HFF-Myc (cell line): Measurements from ENCODE around the gene CLEC16A.

ENCODE experiments used
- DNase-seq: peaks from one replicate; pipeline ENCODE4 v3.0.0-alpha.2; 2011; ENCODE audit warnings: low read depth; ENCODE audit errors: extremely low read depth
- H3K4me3 ChIP-seq: replicated peaks from 2 replicates; pipeline ENCODE4 v1.5.1; 2011; ENCODE audit warnings: low read depth, mild to moderate bottlenecking, control low read depth, low read length
- TF ChIP-seq, protein P1 (sequence below): IDR thresholded peaks from 2 replicates; pipeline ENCODE4 v1.5.1; 2012; ENCODE audit warnings: mild to moderate bottlenecking, low read depth, low read length, control low read depth; ENCODE audit errors: missing control alignments

Gene CLEC16A

GRCh38 chr16:10969615-10970014, 25.3 kb downstream of the CLEC16A start:
- TF ChIP-seq, protein P1, sequence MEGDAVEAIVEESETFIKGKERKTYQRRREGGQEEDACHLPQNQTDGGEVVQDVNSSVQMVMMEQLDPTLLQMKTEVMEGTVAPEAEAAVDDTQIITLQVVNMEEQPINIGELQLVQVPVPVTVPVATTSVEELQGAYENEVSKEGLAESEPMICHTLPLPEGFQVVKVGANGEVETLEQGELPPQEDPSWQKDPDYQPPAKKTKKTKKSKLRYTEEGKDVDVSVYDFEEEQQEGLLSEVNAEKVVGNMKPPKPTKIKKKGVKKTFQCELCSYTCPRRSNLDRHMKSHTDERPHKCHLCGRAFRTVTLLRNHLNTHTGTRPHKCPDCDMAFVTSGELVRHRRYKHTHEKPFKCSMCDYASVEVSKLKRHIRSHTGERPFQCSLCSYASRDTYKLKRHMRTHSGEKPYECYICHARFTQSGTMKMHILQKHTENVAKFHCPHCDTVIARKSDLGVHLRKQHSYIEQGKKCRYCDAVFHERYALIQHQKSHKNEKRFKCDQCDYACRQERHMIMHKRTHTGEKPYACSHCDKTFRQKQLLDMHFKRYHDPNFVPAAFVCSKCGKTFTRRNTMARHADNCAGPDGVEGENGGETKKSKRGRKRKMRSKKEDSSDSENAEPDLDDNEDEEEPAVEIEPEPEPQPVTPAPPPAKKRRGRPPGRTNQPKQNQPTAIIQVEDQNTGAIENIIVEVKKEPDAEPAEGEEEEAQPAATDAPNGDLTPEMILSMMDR, result no peak
- H3K4me3 ChIP-seq, result no peak overlapping the region
- no peak for DNase-seq

DNA sequence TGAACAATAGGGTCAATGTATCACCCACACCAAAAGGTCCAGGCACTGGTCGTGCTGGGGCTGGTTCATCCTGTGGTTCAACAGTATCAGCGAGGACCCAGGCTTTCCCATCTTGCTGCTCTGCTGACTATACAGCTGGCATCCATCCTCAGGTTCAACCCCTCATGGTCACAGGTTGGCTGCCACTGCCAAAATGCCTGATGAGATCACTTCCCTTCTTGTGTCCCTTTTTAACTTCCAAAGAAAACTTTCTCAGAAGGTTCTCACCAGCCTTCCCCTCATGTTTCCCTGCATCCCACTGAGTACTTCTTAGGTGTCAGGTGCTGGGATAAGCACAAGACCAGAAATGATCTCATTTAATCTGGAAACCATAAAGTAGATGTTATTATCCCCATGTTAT, 25.7 kb downstream of the CLEC16A start:
- DNase-seq, result no peak
- H3K4me3 ChIP-seq, result no peak overlapping the region
- TF ChIP-seq, protein P1, result no peak

- DNase-seq, result peak; percentile 92
- TF ChIP-seq, protein P1, result peak; percentile 56
- H3K4me3 ChIP-seq, result no peak overlapping the region
Observed at GRCh38 chr16:10971560-10971961, 27.2 kb downstream of the CLEC16A start.

DNA sequence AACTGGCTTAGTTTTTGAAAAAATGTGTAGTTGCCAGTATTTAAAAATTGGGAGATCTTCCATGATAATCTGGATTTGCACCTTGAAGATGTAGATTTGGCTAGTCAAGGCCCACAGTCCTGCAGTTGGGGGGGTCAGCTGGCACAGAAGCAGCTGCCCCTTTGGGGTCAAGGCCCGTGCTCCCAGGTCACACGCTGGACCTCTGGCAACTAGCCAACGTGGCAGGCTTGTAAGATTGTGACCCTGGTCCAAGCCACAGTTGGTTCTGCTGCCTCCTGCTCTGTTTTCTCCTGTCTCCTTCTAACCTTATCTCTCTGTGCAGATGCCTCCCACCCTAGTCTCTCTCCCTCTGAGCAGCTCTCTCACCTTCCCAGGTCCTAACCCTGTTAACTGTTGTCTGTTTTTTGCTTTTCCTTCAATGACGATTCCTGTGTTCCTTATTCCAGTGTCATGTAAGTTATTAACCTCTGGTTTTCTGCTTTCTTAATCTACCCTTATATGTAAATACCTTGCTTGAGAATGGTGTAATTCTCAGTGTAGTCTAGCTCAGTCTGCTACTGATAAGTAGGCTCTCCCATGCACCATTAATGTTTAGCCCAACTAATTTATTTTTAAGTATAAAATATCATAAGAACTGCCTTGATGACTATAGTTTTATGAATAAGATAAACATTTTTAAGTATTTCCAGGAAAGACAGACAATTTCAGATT, 27.9 kb downstream of the CLEC16A start:
- no peak for DNase-seq
- TF ChIP-seq, protein P1, result no peak

GRCh38 chr16:10972819-10973464, 28.6 kb downstream of the CLEC16A start:
- TF ChIP-seq, protein P1, result no peak
- DNase-seq, result no peak
- no peak overlapping the region for H3K4me3 ChIP-seq

More for the DNA sequence above, 27.9 kb downstream of the CLEC16A start:
- no peak overlapping the region for H3K4me3 ChIP-seq

DNA sequence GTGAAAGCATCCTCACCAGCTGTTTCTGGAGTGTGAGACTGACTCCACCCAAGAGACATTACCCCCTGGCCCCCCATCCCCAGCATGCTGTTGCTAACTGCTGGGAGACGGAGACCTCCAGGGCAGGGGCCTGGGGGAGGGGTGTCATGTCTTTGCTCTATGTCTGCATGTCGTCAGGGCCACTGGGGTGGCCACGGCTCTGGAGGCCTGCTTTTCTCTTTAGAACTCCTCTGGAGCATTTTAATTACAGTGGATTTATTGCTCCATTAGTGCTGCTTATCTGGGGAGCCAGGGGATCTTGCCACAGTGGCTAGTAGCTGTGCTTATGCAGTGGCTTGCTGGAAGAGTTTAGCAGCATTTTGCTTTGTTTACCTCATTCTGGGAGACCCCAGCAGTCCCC, 32.3 kb downstream of the CLEC16A start:
- TF ChIP-seq, protein P1, result no peak
- no peak overlapping the region for H3K4me3 ChIP-seq
- no peak for DNase-seq
